Caco-2 (cell line): ENCODE data around the gene C4BPB. TPM values are rescaled to one million over a fixed set of nuclear protein-coding genes. Genes with fewer than 3 reads are reported as not detected.
A peak's percentile ranks its signal among the peaks of the same experiment; 100 is the strongest.

Source experiments
- BruUV-seq: library from RNA; stranded (reverse); fragments of 400-500 nt; replicated peaks from 2 replicates; lab custom pipeline; 2021; lab: Mats Ljungman, UMichigan
- CTCF ChIA-PET: fragments of 300-600 bp; sonication (Branson Sonifier 250); formaldehyde crosslinking; loops from one replicate; lab custom pipeline; 2022; ENCODE audit warnings: antibody characterized with exemption; lab: Charles Lee
- POLR2A ChIA-PET: fragments of 300-600 bp; sonication (Branson Sonifier 250); formaldehyde crosslinking; loops from one replicate; lab custom pipeline; 2022; ENCODE audit warnings: antibody characterized with exemption; lab: Charles Lee
- DNase-seq, 2 experiments: peaks; one replicate each; pipeline versions ENCODE4 v3.0.0 to v3.0.0-alpha.2; 2020 to 2022
- H3K27me3 ChIP-seq: replicated peaks from 2 replicates; pipeline ENCODE4 v1.6.0; 2011; ENCODE audit warnings: low read length; ENCODE audit not compliant: control insufficient read depth, insufficient read depth
- H3K36me3 ChIP-seq: 2 replicates; pipeline ENCODE4 v1.5.1; 2011; ENCODE audit warnings: low read length; ENCODE audit not compliant: control insufficient read depth, insufficient read depth
- H3K4me1 ChIP-seq: fragments of 250-450 bp; sonication (Bioruptor Pico); 2 replicates; pipeline ENCODE4 v1.5.1; 2020; ENCODE audit warnings: mild to moderate bottlenecking
- H3K4me3 ChIP-seq: 2 replicates; pipeline ENCODE4 v1.5.1; 2011; ENCODE audit warnings: low read depth, mild to moderate bottlenecking, control low read depth, low read length
- H3K9me3 ChIP-seq: fragments of 250-450 bp; sonication (Bioruptor Pico); 2 replicates; pipeline ENCODE4 v1.5.1; 2020; ENCODE audit warnings: mild to moderate bottlenecking, moderate library complexity
- H3K27ac Mint-ChIP-seq: one replicate; pipeline ENCODE4 v1.8.0; 2022; ENCODE audit warnings: mixed read lengths; ENCODE audit not compliant: unreplicated experiment
- H3K27me3 Mint-ChIP-seq: one replicate; pipeline ENCODE4 v1.8.0; 2022; ENCODE audit warnings: mixed read lengths; ENCODE audit not compliant: insufficient read depth, unreplicated experiment
- H3K36me3 Mint-ChIP-seq: one replicate; pipeline ENCODE4 v1.8.0; 2022; ENCODE audit warnings: mild to moderate bottlenecking, mixed read lengths; ENCODE audit not compliant: insufficient read depth, unreplicated experiment
- H3K4me1 Mint-ChIP-seq: one replicate; pipeline ENCODE4 v1.8.0; 2022; ENCODE audit warnings: low read depth, mixed read lengths; ENCODE audit not compliant: unreplicated experiment
- H3K4me3 Mint-ChIP-seq: one replicate; pipeline ENCODE4 v1.8.0; 2022; ENCODE audit warnings: mild to moderate bottlenecking, moderate library complexity, mixed read lengths; ENCODE audit not compliant: unreplicated experiment
- H3K9me3 Mint-ChIP-seq: one replicate; pipeline ENCODE4 v1.8.0; 2022; ENCODE audit warnings: mixed read lengths; ENCODE audit not compliant: unreplicated experiment
- intact Hi-C: fragments of 100-400 bp; cut with micrococcal nuclease; formaldehyde crosslinking; loops from one replicate; pipeline ENCODE4 v1.10.0; 2022; ENCODE audit not compliant: unreplicated experiment
- total RNA-seq: library from RNA; stranded (reverse); gene quantifications from 2 replicates; pipeline ENCODE4 v1.2.3, GENCODE V29; 2022
- TF ChIP-seq, protein P1 (sequence below), 2 experiments: fragments of 200-600 bp in 1 of 2; IDR thresholded peaks; 1 replicate in 1 of 2; 2 replicates in 1 of 2; pipeline versions ENCODE4 v1.5.1 to v1.8.0; 2011 to 2022; ENCODE audit warnings: antibody characterized with exemption in 1 of 2, control low read depth in 1 of 2, inconsistent platforms in 1 of 2, low read depth in 1 of 2, low read length in 1 of 2, mild to moderate bottlenecking in 1 of 2, moderate library complexity in 1 of 2; ENCODE audit not compliant: insufficient read depth in 1 of 2, severe bottlenecking in 1 of 2, unreplicated experiment in 1 of 2

C4BPB gene
- total RNA-seq, 1 experiment from 2014 or later: 99.8 TPM

DNA sequence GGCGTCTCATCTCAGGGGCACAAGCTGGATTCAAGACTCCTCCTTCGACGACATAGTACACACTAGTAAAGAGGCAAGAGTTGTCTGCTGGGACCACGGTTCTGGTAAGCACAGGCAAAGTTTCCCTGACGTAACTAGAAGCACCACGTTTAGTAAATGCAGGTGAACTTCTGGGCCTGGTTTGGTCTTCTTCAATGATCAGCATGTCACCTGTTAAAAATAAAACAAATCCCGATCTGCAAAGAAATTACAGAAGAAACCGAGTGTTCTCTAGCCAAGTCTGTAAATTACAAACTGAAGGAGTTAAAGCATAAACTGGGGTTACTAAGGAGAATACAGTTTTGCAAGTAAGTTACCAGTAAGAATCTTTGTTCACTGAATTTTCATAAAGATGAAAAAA, 39.1 kb upstream of the C4BPB start:
- BruUV-seq: no TSS peak
- H3K4me1 Mint-ChIP-seq: peaks cover 10% of the 10 kb centered on the region
- H3K27ac Mint-ChIP-seq: peak overlapping the region; percentile 97
- no peaks in the 10 kb centered on the region for H3K27me3 Mint-ChIP-seq
- CTCF ChIA-PET: interaction anchor here (1.7 kb wide), 1 partner anchor 17 kb away, joined by 12 read pairs; the partner anchor contains the start of gene C1orf116
- intact Hi-C loops: no loop called here
- H3K4me3 ChIP-seq: peak overlapping the region; percentile 73
- POLR2A ChIA-PET: interaction anchor here (1.8 kb wide), 1 partner anchor 17 kb away, joined by 4 read pairs; the partner anchor contains the start of gene C1orf116
- no peak for DNase-seq
- H3K4me1 ChIP-seq: peaks cover 31% of the 10 kb centered on the region
- no peaks in the 10 kb centered on the region for H3K9me3 ChIP-seq
- peak overlapping the region; percentile 94 for H3K4me3 Mint-ChIP-seq
- TF ChIP-seq, protein P1, sequence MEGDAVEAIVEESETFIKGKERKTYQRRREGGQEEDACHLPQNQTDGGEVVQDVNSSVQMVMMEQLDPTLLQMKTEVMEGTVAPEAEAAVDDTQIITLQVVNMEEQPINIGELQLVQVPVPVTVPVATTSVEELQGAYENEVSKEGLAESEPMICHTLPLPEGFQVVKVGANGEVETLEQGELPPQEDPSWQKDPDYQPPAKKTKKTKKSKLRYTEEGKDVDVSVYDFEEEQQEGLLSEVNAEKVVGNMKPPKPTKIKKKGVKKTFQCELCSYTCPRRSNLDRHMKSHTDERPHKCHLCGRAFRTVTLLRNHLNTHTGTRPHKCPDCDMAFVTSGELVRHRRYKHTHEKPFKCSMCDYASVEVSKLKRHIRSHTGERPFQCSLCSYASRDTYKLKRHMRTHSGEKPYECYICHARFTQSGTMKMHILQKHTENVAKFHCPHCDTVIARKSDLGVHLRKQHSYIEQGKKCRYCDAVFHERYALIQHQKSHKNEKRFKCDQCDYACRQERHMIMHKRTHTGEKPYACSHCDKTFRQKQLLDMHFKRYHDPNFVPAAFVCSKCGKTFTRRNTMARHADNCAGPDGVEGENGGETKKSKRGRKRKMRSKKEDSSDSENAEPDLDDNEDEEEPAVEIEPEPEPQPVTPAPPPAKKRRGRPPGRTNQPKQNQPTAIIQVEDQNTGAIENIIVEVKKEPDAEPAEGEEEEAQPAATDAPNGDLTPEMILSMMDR (IDR thresholded peaks at IDR 0.05; ENCODE audit: insufficient read depth in 1 of 2, low read depth in 1 of 2, low read length in 1 of 2, severe bottlenecking in 1 of 2, unreplicated experiment in 1 of 2): no peak
- peaks cover 51% of the 10 kb centered on the region for H3K36me3 Mint-ChIP-seq
- no peaks in the 10 kb centered on the region for H3K27me3 ChIP-seq
- H3K9me3 Mint-ChIP-seq: no peaks in the 10 kb centered on the region
- H3K36me3 ChIP-seq: 0 out of 2 replicates have a peak, but pooled peaks cover 1% of the 10 kb centered on the region

DNA sequence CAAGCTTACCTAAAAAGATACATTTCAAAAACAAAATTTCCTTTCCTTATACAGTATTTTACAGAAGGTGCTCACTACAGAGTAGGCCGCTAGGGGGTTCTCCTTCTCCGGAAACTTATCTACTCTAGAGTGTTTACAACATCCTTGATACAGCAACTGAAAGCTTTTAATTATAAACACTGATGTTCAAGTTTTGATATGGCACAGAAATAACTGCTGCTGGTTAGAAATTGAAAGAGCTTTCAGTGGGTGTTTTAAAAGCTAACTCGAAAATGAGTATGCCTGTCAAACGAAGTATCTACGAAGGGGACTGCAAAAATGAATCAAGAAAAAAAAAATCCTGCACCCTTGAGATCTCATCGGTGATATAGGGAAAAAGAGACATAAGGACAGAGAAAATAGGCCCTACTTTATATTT, 38.7 kb upstream of the C4BPB start:
- Histone ChIP-seq H3K4me1 (peaks cover 27% of the 10 kb centered on the region), H3K36me3 (0 out of 2 replicates have a peak, but pooled peaks cover 1% of the 10 kb centered on the region), H3K4me3 (peak overlapping the region; percentile 73), H3K27me3 (no peaks in the 10 kb centered on the region), H3K9me3 (no peaks in the 10 kb centered on the region)
- CTCF ChIA-PET: interaction anchor here (1.7 kb wide), 1 partner anchor 18 kb away, joined by 12 read pairs; the partner anchor contains the start of gene C1orf116
- BruUV-seq: no TSS peak
- Mint-ChIP-seq H3K4me3 (peak overlapping the region; percentile 94), H3K4me1 (peaks cover 15% of the 10 kb centered on the region), H3K27me3 (no peaks in the 10 kb centered on the region), H3K9me3 (no peaks in the 10 kb centered on the region), H3K36me3 (peaks cover 48% of the 10 kb centered on the region), H3K27ac (peak overlapping the region; percentile 97)
- POLR2A ChIA-PET: interaction anchor here (1.8 kb wide), 1 partner anchor 17 kb away, joined by 4 read pairs; the partner anchor contains the start of gene C1orf116
- TF ChIP-seq, protein P1 (IDR thresholded peaks at IDR 0.05; ENCODE audit: insufficient read depth in 1 of 2, low read depth in 1 of 2, low read length in 1 of 2, severe bottlenecking in 1 of 2, unreplicated experiment in 1 of 2): peak; percentile 80 to 86
- DNase-seq: peak in 1 of 2 experiments; percentile 54
- intact Hi-C loops: loop anchor here (2.0 kb wide), 2 partner anchors 17 to 39 kb away; partner anchors contain the start of genes C1orf116 and C4BPB

DNA sequence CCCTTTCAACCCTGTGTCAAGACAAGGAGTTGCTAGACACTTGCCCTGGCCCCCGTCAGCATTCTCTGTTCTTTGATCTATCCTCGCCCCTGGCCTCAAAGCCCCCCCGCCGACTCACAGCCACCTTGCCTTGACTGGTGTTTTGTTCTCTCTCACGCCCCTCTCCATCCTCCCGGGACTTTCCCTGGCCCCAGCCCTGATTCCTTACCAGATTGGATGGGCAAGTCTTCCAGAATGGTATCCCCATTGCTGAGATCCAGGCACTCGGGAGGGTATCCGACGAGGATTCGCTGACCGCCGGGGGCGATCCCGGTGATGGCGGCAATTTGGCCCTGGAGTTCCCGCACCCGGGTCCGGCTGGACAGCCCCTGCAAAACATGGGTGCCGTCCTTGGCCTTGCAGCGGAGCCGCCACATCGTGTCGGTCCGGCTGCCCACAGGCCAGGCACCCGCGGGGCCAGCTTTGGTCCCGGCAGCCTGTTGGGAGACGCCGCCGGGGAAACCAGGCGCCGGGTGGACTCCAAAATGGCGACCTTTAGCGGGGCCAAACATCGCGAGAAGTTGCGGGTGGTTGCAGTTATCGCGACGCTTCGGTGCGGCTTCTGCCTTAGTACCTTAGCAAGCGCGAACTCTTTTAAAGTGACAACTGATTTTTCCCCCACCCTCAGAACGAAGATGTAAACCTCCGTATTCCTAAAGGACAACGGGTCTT, 38.0 kb upstream of the C4BPB start:
- Mint-ChIP-seq H3K4me3 (peak overlapping the region; percentile 94), H3K36me3 (peaks cover 44% of the 10 kb centered on the region), H3K27ac (peak overlapping the region; percentile 97), H3K9me3 (no peaks in the 10 kb centered on the region), H3K4me1 (peaks cover 15% of the 10 kb centered on the region), H3K27me3 (no peaks in the 10 kb centered on the region)
- POLR2A ChIA-PET: interaction anchor here (0.5 to 1.8 kb wide), 2 partner anchors 18 to 117 kb away, joined by 3 to 4 read pairs; partner anchors contain the start of gene C1orf116
- CTCF ChIA-PET: interaction anchor here (1.7 kb wide), 1 partner anchor 18 kb away, joined by 12 read pairs; the partner anchor contains the start of gene C1orf116
- peak; percentile 93 to 94 for DNase-seq
- no TSS peak for BruUV-seq
- H3K9me3 ChIP-seq: no peaks in the 10 kb centered on the region
- H3K36me3 ChIP-seq: 0 out of 2 replicates have a peak, but pooled peaks cover 1% of the 10 kb centered on the region
- intact Hi-C loops: loop anchor here (2.0 kb wide), 2 partner anchors 18 to 38 kb away; partner anchors contain the start of genes C1orf116 and C4BPB
- TF ChIP-seq, protein P1 (IDR thresholded peaks at IDR 0.05; ENCODE audit: insufficient read depth in 1 of 2, low read depth in 1 of 2, low read length in 1 of 2, severe bottlenecking in 1 of 2, unreplicated experiment in 1 of 2): no peak
- peak overlapping the region; percentile 73 for H3K4me3 ChIP-seq
- no peaks in the 10 kb centered on the region for H3K27me3 ChIP-seq
- H3K4me1 ChIP-seq: peaks cover 20% of the 10 kb centered on the region
